ENCODE results near the gene PDCD5.
A peak's percentile ranks its signal among the peaks of the same experiment; 100 is the strongest.

The PDCD5 gene

GRCh38 chr19:32543115-32543900 lies 37.7 kb upstream of the PDCD5 start:
- H3K4me3 ChIP-seq (ENCODE audit: low read depth, low read length), result no peak overlapping the region
- peak; percentile 22 for DNase-seq (ENCODE audit: low read depth)
- no peak for TF ChIP-seq CTCF (conservative IDR thresholded peaks at IDR 0.05; ENCODE audit: low read depth, low read length)

GRCh38 chr19:32544917-32545316 lies 36.1 kb upstream of the PDCD5 start:
- no peak for TF ChIP-seq CTCF (conservative IDR thresholded peaks at IDR 0.05; ENCODE audit: low read depth, low read length)
- DNase-seq (ENCODE audit: low read depth), result no peak
- H3K4me3 ChIP-seq (ENCODE audit: low read depth, low read length), result no peak overlapping the region

GRCh38 chr19:32550666-32551065 lies 30.3 kb upstream of the PDCD5 start:
- no peak for DNase-seq (ENCODE audit: low read depth)
- no peak for TF ChIP-seq CTCF (conservative IDR thresholded peaks at IDR 0.05; ENCODE audit: low read depth, low read length)
- no peak overlapping the region for H3K4me3 ChIP-seq (ENCODE audit: low read depth, low read length)

GRCh38 chr19:32555786-32556185 lies 25.2 kb upstream of the PDCD5 start:
- DNase-seq (ENCODE audit: low read depth), result no peak
- no peak for TF ChIP-seq CTCF (conservative IDR thresholded peaks at IDR 0.05; ENCODE audit: low read depth, low read length)
- H3K4me3 ChIP-seq (ENCODE audit: low read depth, low read length), result no peak overlapping the region

- H3K4me3 ChIP-seq (ENCODE audit: low read depth, low read length), result no peak overlapping the region
- DNase-seq (ENCODE audit: low read depth), result no peak
- TF ChIP-seq CTCF (conservative IDR thresholded peaks at IDR 0.05; ENCODE audit: low read depth, low read length), result no peak
Measured at GRCh38 chr19:32558607-32559228, 22.3 kb upstream of the PDCD5 start.

GRCh38 chr19:32563761-32564160 lies 17.2 kb upstream of the PDCD5 start:
- no peak for TF ChIP-seq CTCF (conservative IDR thresholded peaks at IDR 0.05; ENCODE audit: low read depth, low read length)
- DNase-seq (ENCODE audit: low read depth), result no peak
- H3K4me3 ChIP-seq (ENCODE audit: low read depth, low read length), result no peak overlapping the region

Data from choroid plexus epithelial cell (primary cell).